OCI-LY3 (cell line): Measurements from ENCODE around the gene TRIM27.
"Not testable (repeated sequence)": the region's sequence is repeated elsewhere in the genome, so short reads cannot be mapped to it uniquely, and the experiment has no call there.

ENCODE experiments used
- H2AFZ ChIP-seq: fragments of 200-600, 300-600 bp; shearing (Covaris generic); 2 replicates; pipeline ENCODE4 v1.6.0; 2014; ENCODE audit warnings: antibody characterized with exemption, low read depth, low read length
- H3K27ac ChIP-seq: fragments of 200-600, 300-600 bp; sonication (generic); 2 replicates; pipeline ENCODE4 v1.5.1; 2014; ENCODE audit warnings: mild to moderate bottlenecking, low read length, moderate library complexity, mixed read lengths
- H3K27me3 ChIP-seq: fragments of 200-600, 300-600 bp; sonication (generic); 2 replicates; pipeline ENCODE4 v1.6.1; 2014; ENCODE audit warnings: low read depth, low read length, mixed read lengths
- H3K36me3 ChIP-seq: fragments of 200-600, 300-600 bp; sonication (generic); replicated peaks from 2 replicates; pipeline ENCODE3; 2014; ENCODE audit warnings: low read depth, low read length, mixed read lengths
- H3K4me1 ChIP-seq: fragments of 300-600, 200-600 bp; sonication (generic); 2 replicates; pipeline ENCODE4 v1.6.1; 2014; ENCODE audit warnings: low read length, mixed read lengths
- H3K4me2 ChIP-seq: fragments of 200-600, 300-600 bp; sonication (generic); 2 replicates; pipeline ENCODE4 v1.6.1; 2014; ENCODE audit warnings: low read length, mixed read lengths
- H3K4me3 ChIP-seq: fragments of 300-600, 200-600 bp; sonication (generic); 2 replicates; pipeline ENCODE4 v1.5.1; 2014; ENCODE audit warnings: antibody characterized with exemption, mild to moderate bottlenecking, low read length, moderate library complexity
- H3K79me2 ChIP-seq: fragments of 300-600, 200-600 bp; shearing (Covaris generic); 2 replicates; pipeline ENCODE4 v1.6.1; 2014; ENCODE audit warnings: mild to moderate bottlenecking, low read length, mixed read lengths
- H3K9ac ChIP-seq: fragments of 300-600, 200-600 bp; shearing (Covaris generic); 2 replicates; pipeline ENCODE4 v1.6.0; 2014; ENCODE audit warnings: mild to moderate bottlenecking, low read length, moderate library complexity
- H3K9me3 ChIP-seq: fragments of 200-600, 300-600 bp; shearing (Covaris generic); 2 replicates; pipeline ENCODE4 v1.6.1; 2014; ENCODE audit warnings: low read length, mixed read lengths; ENCODE audit not compliant: insufficient read depth
- H4K20me1 ChIP-seq: fragments of 200-600, 300-600 bp; sonication (generic); 2 replicates; pipeline ENCODE4 v1.6.1; 2016; ENCODE audit warnings: low read length, mixed read lengths; ENCODE audit not compliant: insufficient read depth
- CTCF ChIP-seq: fragments of 200-600, 300-600 bp; sonication (generic); IDR thresholded peaks from 2 replicates; pipeline ENCODE4 v1.5.1; 2014; ENCODE audit warnings: antibody characterized with exemption, low read length, low read depth
- EZH2phosphoT487 ChIP-seq: fragments of 200-600 bp; shearing (Covaris generic); IDR thresholded peaks from 2 replicates; pipeline ENCODE4 v1.6.1; 2018; ENCODE audit warnings: antibody characterized with exemption, mixed run types, low read depth

Gene TRIM27

GRCh38 chr6:28953585-28954258 lies 29.9 kb upstream of the TRIM27 start:
- H3K36me3 ChIP-seq = no peaks in the 10 kb centered on the region
- H3K4me3 ChIP-seq = peak overlapping the region; percentile 83
- peaks cover 9% of the 10 kb centered on the region for H3K4me1 ChIP-seq
- no peak overlapping the region for H3K27ac ChIP-seq
- peak overlapping the region; percentile 75 for H3K9ac ChIP-seq
- peak overlapping the region; percentile 88 for H3K4me2 ChIP-seq
- H3K27me3 ChIP-seq = no peaks in the 10 kb centered on the region
- H3K9me3 ChIP-seq = no peaks in the 10 kb centered on the region
- TF ChIP-seq EZH2phosphoT487 (no peak), CTCF (no peak)
- H4K20me1 ChIP-seq = no peaks in the 10 kb centered on the region
- H3K79me2 ChIP-seq = no peaks in the 10 kb centered on the region
- H2AFZ ChIP-seq = peak overlapping the region; percentile 94

- Histone ChIP-seq H3K4me1 (peaks cover 9% of the 10 kb centered on the region), H3K4me3 (peak overlapping the region; percentile 83), H3K9me3 (no peaks in the 10 kb centered on the region), H4K20me1 (no peaks in the 10 kb centered on the region), H3K9ac (peak overlapping the region; percentile 75), H2AFZ (peak overlapping the region; percentile 94), H3K4me2 (peak overlapping the region; percentile 88), H3K79me2 (no peaks in the 10 kb centered on the region), H3K27ac (no peak overlapping the region), H3K27me3 (no peaks in the 10 kb centered on the region), H3K36me3 (no peaks in the 10 kb centered on the region)
- TF ChIP-seq CTCF (no peak), EZH2phosphoT487 (no peak)
These were observed 29.3 kb upstream of the TRIM27 start for GRCh38 chr6:28953039-28953584.

- H3K4me2 ChIP-seq, H3K27me3 ChIP-seq, H3K9ac ChIP-seq, H3K27ac ChIP-seq, H4K20me1 ChIP-seq, H3K9me3 ChIP-seq, H3K36me3 ChIP-seq, H3K4me3 ChIP-seq, H2AFZ ChIP-seq, H3K79me2 ChIP-seq: not testable (repeated sequence)
- H3K4me1 ChIP-seq = peaks cover 15% of the 10 kb centered on the region
These were observed 25.9 kb upstream of the TRIM27 start for GRCh38 chr6:28949656-28950195.

- no peak overlapping the region for H3K27ac ChIP-seq
- H3K36me3 ChIP-seq = no peaks in the 10 kb centered on the region
- no peak overlapping the region for H3K9ac ChIP-seq
- H4K20me1 ChIP-seq = no peaks in the 10 kb centered on the region
- H2AFZ ChIP-seq = no peak overlapping the region
- no peak overlapping the region for H3K4me3 ChIP-seq
- H3K4me2 ChIP-seq = no peak overlapping the region
- no peaks in the 10 kb centered on the region for H3K9me3 ChIP-seq
- peaks cover 17% of the 10 kb centered on the region for H3K4me1 ChIP-seq
- TF ChIP-seq CTCF (no peak), EZH2phosphoT487 (no peak)
- no peaks in the 10 kb centered on the region for H3K27me3 ChIP-seq
- no peaks in the 10 kb centered on the region for H3K79me2 ChIP-seq
These were observed 25.1 kb upstream of the TRIM27 start for GRCh38 chr6:28948782-28949486.
